NCI-H82 treated with DMSO at 0.1 percent for 48 hours (cell line): ENCODE results near the gene NPY2R.

Experiments used
- DNase-seq: peaks from one replicate; lab custom pipeline; 2025; ENCODE audit not compliant: unreplicated experiment; lab: John Stamatoyannopoulos, UW

The NPY2R gene, protein sequence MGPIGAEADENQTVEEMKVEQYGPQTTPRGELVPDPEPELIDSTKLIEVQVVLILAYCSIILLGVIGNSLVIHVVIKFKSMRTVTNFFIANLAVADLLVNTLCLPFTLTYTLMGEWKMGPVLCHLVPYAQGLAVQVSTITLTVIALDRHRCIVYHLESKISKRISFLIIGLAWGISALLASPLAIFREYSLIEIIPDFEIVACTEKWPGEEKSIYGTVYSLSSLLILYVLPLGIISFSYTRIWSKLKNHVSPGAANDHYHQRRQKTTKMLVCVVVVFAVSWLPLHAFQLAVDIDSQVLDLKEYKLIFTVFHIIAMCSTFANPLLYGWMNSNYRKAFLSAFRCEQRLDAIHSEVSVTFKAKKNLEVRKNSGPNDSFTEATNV

DNA sequence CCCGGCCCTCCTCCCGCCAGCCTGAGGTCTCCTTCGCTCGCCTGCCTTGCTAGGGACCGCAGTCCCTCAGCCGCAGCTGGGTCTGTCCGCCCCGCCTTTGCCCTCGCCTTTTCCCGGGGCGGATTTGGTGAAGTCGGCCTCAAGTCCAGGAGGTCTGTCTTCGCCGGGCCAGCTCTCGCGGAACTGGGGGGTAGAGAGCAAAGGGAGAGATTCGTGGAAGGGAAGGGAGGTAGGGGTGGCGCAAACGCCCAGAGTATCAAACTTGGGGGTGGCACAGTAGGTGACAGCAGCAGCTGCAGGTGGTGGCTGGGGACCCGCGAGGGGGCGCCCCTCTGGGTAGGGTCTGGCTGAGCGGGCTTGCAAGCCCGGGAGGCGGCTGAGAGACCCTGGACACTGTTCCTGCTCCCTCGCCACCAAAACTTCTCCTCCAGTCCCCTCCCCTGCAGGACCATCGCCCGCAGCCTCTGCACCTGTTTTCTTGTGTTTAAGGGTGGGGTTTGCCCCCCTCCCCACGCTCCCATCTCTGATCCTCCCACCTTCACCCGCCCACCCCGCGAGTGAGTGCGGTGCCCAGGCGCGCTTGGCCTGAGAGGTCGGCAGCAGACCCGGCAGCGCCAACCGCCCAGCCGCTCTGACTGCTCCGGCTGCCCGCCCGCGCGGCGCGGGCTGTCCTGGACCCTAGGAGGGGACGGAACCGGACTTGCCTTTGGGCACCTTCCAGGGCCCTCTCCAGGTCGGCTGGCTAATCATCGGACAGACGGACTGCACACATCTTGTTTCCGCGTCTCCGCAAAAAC, at the start of gene NPY2R:
Gene NPY2R, plus strand, starts transcription at position 379 of the 797 bp plus-strand sequence. CDS start 5,304 bp downstream, outside the sequence.
- DNase-seq, result no peak

- no peak for DNase-seq
Measured at GRCh38 chr4:155161357-155161756, 47.1 kb upstream of the NPY2R start.

GRCh38 chr4:155164718-155165117, 43.7 kb upstream of the NPY2R start:
- no peak for DNase-seq

DNA sequence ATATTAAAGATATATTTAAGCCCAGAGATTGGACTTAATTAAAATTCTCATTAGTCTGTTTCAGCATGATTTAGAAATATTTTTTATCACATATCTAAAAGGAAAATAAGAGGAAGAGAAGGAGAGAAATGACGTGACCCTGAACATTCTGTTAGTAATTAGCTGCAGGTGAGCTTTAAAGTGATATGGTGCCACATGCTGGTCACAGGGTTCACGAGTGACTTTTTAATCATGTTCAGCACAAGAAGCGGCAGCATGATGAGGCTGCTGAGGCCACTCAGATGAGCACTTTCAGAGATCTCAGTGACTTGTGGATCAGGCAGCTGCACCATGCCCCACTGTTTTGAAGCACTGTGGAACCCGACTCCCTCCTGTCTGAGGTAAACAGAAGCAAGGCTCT, 37.9 kb upstream of the NPY2R start:
- no peak for DNase-seq

GRCh38 chr4:155173371-155173770, 35.1 kb upstream of the NPY2R start:
- no peak for DNase-seq

GRCh38 chr4:155174668-155175067, 33.8 kb upstream of the NPY2R start:
- no peak for DNase-seq

DNA sequence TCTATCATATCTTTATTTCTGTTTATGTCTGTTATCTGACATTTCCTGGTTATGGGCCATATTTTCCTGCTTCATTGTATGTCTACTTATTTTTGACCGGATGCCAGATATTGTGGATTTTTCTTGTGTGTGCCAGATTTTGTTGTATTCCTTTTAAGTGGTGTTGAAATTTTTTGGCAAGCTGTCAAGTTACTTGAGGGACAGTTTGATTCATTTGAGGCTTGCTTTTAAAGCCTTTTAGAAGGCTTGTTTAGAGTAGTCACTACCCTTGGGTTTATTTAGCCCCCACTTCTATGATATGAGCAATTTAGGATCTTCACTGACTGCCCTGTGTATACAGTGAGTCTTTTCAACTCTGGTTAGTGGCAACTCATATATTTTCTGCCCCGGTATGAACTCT, 29.2 kb upstream of the NPY2R start:
- DNase-seq, result no peak

- no peak for DNase-seq
Measured at GRCh38 chr4:155186972-155187371, 21.5 kb upstream of the NPY2R start.

- DNase-seq, result no peak
Measured at GRCh38 chr4:155187989-155188388, 20.4 kb upstream of the NPY2R start.

DNA sequence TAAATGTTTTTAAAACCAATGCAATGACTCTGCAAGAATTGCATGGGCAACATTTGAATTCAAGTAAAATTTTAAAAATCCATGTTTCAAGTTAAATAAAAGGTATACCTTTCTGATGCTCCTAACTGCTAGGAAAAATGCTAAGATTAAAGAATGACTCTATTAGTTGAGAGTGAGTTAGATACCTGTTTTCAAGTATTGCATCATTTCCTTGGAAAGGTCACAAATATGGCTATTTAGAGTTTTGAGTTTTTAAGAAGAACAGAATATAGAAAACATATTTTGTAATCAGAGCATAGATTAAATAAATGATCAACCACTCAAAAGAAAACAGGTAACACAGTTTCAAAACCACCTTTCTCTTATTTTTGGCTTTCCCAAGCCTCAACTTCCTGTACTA, 18.3 kb upstream of the NPY2R start:
- no peak for DNase-seq

- no peak for DNase-seq
Measured at GRCh38 chr4:155197757-155198156, 10.7 kb upstream of the NPY2R start.

DNA sequence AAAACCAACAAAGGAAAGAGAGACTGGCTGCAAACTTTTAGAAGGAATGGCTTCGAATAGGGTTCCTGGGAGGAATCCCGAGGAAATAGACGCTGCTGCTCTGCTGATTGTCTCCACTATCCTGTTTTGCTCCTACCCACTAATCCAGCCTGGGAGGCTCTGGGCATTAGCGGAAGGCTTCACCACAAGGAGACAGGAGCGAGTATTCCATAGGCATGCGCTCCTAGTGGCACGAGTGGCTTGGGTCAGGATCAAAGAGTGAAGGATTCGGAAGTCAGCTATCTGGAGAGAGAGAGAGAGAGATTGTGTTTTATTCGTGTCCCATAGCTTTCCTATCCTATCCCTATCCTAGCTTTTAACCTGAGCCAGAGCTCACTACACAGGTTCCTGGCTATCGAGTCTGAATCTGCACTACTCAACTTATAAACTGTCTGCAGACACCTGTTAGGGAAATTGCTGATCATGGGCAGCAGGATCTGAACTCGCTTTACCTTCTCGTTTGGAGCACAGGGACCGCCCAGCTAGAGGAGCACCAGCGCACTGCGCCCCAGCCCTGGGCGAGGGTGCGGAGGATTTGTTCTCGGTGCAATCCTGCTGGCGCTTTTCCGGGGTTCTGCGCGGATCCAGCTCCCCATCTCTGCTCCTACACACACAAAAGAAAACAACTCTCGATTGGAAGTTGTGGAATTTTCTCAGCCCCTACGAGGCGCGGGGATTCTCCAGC, 740 bp upstream of the NPY2R start:
- no peak for DNase-seq

GRCh38 chr4:155220025-155220424, 11.6 kb downstream of the NPY2R start:
- DNase-seq, result no peak

DNA sequence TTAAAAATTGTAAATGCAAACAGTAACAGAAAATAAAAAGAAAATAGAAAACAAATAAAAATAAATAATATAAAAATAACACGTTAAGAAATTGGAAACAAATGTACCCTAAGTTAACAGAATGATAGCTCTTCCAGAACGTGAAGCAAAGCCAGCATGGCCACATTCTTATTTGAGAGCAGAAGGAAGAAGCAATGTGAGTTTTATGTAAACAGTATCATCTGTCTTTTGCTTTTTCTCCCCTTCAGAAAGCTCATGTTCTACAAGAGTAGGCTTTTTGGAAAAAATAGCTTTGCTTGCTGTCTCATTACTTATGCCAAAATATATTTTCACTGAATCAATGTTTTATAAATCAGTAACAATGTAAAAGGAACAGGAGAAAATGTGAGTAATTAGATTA, 18.7 kb downstream of the NPY2R start:
- DNase-seq, result no peak

- DNase-seq, result no peak
Measured at GRCh38 chr4:155228713-155229112, 20.3 kb downstream of the NPY2R start.

DNA sequence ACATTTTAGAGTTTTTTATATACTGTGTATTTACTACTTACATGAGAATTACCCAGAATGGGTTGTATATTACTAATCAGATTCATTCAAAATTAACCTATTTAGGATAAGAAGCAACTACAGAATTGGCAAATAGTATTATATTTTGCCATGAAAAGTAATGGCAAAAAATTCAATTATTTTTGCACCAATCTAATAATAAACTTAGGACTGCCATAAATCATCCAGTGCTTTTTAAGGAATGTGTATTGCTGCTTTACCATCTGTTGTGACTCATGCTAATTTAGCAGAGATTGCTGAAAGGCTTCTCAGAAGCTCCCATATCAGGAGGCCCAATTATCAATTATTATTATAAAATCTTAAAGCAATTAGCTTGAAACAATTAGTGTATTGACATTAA, 24.0 kb downstream of the NPY2R start:
- no peak for DNase-seq

DNA sequence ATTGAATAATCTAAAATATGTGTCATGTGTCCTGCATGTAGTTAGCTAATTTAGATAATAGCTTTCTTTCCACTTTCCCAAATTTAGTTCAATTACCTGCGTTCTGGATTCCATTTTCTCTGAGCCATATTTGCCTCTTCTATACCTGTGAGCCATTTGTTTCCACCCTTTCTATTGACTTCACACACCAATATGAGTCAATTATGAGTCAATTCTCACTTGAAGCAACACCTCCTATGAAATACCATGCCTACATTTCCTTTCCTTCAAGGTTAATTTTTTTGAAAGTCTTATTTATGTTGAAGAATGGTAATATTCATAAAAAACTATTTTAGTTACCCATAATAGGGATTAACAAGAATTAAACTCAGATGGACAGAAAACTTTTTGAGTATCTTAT, 25.8 kb downstream of the NPY2R start:
- DNase-seq, result no peak

DNA sequence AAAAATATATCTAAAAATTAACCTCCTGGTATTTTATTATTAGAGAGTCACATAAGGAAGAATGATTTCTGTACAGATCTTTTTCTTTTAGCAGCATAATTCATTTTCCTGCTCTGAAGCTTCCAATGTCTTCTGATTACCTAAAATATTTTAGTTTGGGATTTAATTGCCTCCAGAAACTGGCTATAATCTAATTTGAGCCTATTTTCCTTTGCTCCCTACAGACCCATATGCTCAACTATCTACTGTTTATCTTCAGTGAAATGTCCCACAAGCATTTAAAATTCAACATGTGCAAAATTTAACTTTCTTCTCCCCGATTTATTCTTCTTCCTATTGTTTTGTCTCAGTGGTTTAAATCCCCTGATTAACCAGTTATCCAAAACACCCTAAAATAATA, 29.1 kb downstream of the NPY2R start:
- no peak for DNase-seq

GRCh38 chr4:155241225-155241624, 32.8 kb downstream of the NPY2R start:
- DNase-seq, result no peak

GRCh38 chr4:155241664-155242063, 33.2 kb downstream of the NPY2R start:
- no peak for DNase-seq

DNA sequence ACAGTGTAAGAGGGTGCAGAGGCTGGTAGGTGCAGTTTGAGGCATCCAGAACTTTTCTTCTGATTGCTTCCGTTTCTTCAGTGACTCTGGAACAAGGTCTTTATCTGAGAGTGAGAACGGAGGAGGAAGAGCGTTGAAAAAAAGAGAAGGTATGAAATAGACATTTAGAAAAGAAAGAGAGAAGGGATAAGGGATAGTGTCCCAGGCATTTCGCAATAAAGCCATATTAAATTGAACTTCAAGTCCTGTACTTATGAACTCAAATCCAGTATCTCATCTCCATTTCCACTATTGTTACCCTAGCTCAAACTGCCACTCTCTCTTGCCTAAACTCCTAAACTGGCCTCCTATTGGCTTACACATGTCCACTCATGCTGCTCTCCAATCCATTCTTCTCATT, 36.7 kb downstream of the NPY2R start:
- DNase-seq, result no peak
